SK-N-SH treated with all-trans-retinoic acid at 6 μM for 48 hours (cell line): ENCODE results near the gene CDC42SE1.

Experiments
- ARNTL ChIP-seq: fragments of 450-650 bp; formaldehyde crosslinking; IDR thresholded peaks from 2 replicates; pipeline ENCODE4 v1.5.0; 2020; ENCODE audit warnings: low read depth, mild to moderate bottlenecking, moderate library complexity, borderline replicate concordance
- CSDC2 ChIP-seq: fragments of 250-450 bp; sonication (Bioruptor Pico); IDR thresholded peaks from 2 replicates; pipeline ENCODE4 v1.5.0; 2020; ENCODE audit warnings: mild to moderate bottlenecking, moderate library complexity
- ESRRG ChIP-seq: fragments of 250-450 bp; sonication (Bioruptor Pico); IDR thresholded peaks from 2 replicates; pipeline ENCODE4 v1.6.1; 2021; ENCODE audit warnings: mild to moderate bottlenecking
- OSR1 ChIP-seq: fragments of 250-450 bp; sonication (Bioruptor Pico); IDR thresholded peaks from 2 replicates; pipeline ENCODE4 v1.8.0; 2022; ENCODE audit warnings: moderate library complexity, mild to moderate bottlenecking, inconsistent platforms
- PATZ1 ChIP-seq: fragments of 250-450 bp; sonication (Bioruptor Pico); IDR thresholded peaks from 2 replicates; pipeline ENCODE4 v1.8.0; 2020; ENCODE audit warnings: mild to moderate bottlenecking, moderate library complexity, borderline replicate concordance
- PPARA ChIP-seq: fragments of 250-450 bp; sonication (Bioruptor Pico); IDR thresholded peaks from 2 replicates; pipeline ENCODE4 v1.5.0; 2020; ENCODE audit warnings: mild to moderate bottlenecking, borderline replicate concordance
- RARB ChIP-seq: fragments of 250-450 bp; sonication (Bioruptor Pico); IDR thresholded peaks from 2 replicates; pipeline ENCODE4 v1.8.0; 2021; ENCODE audit warnings: mild to moderate bottlenecking, moderate library complexity
- SNAI2 ChIP-seq: fragments of 250-450 bp; sonication (Bioruptor Pico); IDR thresholded peaks from 2 replicates; pipeline ENCODE4 v1.5.0; 2020; ENCODE audit warnings: mild to moderate bottlenecking, moderate library complexity
- TCF4 ChIP-seq: fragments of 250-450 bp; sonication (Bioruptor Pico); IDR thresholded peaks from 2 replicates; pipeline ENCODE4 v1.8.0; 2021; ENCODE audit warnings: mild to moderate bottlenecking, moderate library complexity, borderline replicate concordance
- ZC3H10 ChIP-seq: fragments of 250-450 bp; sonication (Bioruptor Pico); IDR thresholded peaks from 2 replicates; pipeline ENCODE4 v1.5.1; 2021; ENCODE audit warnings: mild to moderate bottlenecking, moderate library complexity
- ZFP3 ChIP-seq: fragments of 250-450 bp; sonication (Bioruptor Pico); IDR thresholded peaks from 2 replicates; pipeline ENCODE4 v1.5.0; 2020; ENCODE audit warnings: mild to moderate bottlenecking, moderate library complexity
- ZFP30 ChIP-seq: fragments of 450-650 bp; formaldehyde crosslinking; IDR thresholded peaks from 2 replicates; pipeline ENCODE4 v1.5.0; 2022; ENCODE audit warnings: mild to moderate bottlenecking, moderate library complexity
- TF ChIP-seq, protein P1 (sequence below): fragments of 250-450 bp; sonication (Bioruptor Pico); IDR thresholded peaks from 2 replicates; pipeline ENCODE4 v1.5.0; 2020; ENCODE audit warnings: mild to moderate bottlenecking, moderate library complexity

GRCh38 chr1:151062741-151063371 is 3.4 kb upstream of the CDC42SE1 start:
- TF ChIP-seq OSR1: no peak
- no peak for TF ChIP-seq PATZ1 (CRISPR knock-in tag)
- TF ChIP-seq RARB (CRISPR knock-in tag): no peak
- TF ChIP-seq ESRRG: no peak
- no peak for TF ChIP-seq CSDC2
- no peak for TF ChIP-seq ZFP3 (CRISPR knock-in tag)
- TF ChIP-seq ZC3H10 (CRISPR knock-in tag): no peak
- TF ChIP-seq, protein P1, sequence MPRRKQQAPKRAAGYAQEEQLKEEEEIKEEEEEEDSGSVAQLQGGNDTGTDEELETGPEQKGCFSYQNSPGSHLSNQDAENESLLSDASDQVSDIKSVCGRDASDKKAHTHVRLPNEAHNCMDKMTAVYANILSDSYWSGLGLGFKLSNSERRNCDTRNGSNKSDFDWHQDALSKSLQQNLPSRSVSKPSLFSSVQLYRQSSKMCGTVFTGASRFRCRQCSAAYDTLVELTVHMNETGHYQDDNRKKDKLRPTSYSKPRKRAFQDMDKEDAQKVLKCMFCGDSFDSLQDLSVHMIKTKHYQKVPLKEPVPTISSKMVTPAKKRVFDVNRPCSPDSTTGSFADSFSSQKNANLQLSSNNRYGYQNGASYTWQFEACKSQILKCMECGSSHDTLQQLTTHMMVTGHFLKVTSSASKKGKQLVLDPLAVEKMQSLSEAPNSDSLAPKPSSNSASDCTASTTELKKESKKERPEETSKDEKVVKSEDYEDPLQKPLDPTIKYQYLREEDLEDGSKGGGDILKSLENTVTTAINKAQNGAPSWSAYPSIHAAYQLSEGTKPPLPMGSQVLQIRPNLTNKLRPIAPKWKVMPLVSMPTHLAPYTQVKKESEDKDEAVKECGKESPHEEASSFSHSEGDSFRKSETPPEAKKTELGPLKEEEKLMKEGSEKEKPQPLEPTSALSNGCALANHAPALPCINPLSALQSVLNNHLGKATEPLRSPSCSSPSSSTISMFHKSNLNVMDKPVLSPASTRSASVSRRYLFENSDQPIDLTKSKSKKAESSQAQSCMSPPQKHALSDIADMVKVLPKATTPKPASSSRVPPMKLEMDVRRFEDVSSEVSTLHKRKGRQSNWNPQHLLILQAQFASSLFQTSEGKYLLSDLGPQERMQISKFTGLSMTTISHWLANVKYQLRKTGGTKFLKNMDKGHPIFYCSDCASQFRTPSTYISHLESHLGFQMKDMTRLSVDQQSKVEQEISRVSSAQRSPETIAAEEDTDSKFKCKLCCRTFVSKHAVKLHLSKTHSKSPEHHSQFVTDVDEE: no peak
- no peak for TF ChIP-seq TCF4 (CRISPR knock-in tag)
- no peak for TF ChIP-seq ARNTL (CRISPR knock-in tag)
- TF ChIP-seq PPARA (CRISPR knock-in tag): no peak
- TF ChIP-seq ZFP30 (CRISPR knock-in tag): no peak
- TF ChIP-seq SNAI2: no peak
